HG03139 (cell line): ENCODE data around the gene COL23A1.
"Not testable (repeated sequence)": the region's sequence is repeated elsewhere in the genome, so short reads cannot be mapped to it uniquely, and the experiment has no call there.

Source experiments
- ATAC-seq: cut with Tn5 transposase; IDR thresholded peaks from one replicate; pipeline ENCODE4 v1.9.1; 2021; ENCODE audit not compliant: unreplicated experiment

The COL23A1 gene

DNA sequence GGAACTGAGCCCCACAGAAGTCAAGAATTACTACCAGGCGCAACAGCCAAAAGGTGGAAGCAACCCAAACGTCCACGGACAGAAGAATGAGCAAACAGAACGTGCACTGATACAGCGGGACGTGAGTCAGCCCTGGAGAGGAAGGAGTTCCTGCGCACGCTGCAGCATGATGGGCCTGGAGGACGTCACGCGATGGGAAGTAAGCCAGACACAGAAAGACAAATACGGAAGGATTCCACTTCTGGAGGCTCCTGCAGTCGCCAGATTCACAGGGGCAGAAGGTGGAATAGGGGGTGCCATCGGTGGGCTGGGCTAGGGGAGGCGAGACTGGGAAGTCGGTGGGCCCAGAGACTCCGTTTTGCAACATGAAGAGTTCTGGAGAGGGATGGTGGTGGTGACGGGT, 277.3 kb downstream of the COL23A1 start:
- no peak for ATAC-seq

DNA sequence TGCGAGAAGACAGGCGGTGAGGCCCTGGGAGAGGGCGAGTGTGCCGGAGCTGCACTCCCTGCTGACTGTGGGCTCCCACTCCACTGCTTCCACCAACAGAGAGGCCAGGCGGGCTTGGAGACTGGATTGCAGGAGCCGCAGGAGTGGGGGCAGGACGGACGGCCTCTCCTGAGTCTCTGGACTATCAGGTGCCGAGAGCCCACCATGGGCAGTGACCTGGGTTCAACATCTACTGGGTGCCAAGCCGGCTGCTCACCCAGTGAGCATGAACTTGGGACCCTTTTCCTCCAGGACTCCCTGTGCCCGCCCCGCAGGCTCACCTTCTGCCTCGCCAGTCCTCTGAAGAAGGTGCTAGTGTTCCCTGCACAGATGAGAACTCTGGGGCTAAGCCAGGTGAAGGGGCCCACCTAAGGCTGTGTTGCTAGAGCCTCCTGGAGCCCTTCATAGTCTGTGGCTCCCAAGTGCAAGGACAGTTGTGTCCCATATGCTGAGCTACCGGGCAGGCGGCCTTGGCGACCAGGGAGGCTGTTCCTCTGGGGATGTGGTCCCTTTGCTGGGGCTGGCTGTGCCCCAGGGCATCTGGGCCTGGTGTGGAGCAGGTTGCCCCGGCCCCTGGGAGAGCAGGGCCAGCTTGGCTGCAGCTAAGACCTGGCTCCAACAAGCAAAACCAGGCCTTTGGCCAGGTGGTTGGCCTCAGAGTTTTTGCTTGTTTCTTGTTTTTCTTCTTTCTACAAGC, 279.9 kb downstream of the COL23A1 start:
- no peak for ATAC-seq

DNA sequence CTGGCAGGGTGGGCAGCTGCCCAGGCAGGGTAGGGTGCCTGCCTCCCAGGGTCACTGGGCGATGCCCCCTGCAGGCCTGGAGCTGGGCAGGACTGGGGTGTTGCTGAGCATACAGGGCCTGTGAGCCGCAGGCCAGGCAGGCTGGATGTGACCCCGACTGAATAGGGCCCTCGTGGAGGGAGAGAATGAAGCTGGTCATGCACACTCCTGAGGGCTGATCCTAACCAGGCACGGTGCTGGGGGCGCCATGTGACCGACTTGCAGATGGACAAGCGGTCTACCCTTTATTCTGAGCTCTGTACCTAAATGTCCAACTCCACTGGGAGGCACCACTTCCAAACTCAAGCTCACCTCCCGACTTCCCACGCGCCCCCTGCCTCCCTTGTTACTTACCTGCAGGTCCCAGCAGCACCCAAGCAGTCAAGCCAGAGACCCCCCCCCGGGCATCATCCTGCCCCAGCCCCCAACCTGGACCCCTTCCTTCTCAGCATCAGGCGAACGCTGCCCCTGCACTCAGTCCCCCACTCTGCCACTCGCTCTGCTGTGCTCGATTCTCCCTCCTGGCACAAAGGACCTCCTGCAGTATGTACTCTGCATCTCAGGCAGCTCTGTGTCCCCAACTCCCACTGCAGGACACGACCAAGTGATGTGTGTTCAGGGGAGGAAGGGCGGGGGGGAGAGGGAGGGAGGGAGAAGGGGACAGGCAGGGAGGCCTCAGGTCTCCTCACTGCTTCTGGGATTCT, 280.8 kb downstream of the COL23A1 start:
- ATAC-seq = no peak

DNA sequence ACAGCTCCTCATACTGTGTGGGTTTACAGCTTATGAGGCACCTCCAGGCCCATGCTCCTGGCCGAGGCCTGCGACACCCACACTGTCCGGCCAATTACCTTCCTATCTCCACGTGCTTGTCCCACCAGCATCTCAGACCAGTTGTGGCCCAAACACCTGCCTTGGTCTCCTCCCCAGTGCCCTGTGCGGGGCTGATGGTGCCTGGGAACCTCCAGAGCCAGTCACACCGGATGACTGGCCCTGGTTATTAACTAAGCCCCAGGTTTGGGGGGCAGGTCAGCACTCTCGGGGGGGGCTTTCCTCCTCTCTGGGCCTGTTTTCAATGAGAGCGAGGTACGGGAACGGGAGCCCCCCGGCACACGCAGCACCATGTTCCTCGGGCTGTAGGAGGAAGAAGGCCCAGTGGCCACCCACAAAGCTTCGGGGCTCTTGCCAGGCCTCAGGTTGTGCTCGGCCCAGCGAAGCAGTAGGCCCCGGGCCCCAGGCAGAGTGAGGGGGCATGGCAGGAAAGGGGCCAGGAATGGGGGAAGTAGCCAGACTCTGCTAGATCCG, 281.6 kb downstream of the COL23A1 start:
- ATAC-seq = no peak

DNA sequence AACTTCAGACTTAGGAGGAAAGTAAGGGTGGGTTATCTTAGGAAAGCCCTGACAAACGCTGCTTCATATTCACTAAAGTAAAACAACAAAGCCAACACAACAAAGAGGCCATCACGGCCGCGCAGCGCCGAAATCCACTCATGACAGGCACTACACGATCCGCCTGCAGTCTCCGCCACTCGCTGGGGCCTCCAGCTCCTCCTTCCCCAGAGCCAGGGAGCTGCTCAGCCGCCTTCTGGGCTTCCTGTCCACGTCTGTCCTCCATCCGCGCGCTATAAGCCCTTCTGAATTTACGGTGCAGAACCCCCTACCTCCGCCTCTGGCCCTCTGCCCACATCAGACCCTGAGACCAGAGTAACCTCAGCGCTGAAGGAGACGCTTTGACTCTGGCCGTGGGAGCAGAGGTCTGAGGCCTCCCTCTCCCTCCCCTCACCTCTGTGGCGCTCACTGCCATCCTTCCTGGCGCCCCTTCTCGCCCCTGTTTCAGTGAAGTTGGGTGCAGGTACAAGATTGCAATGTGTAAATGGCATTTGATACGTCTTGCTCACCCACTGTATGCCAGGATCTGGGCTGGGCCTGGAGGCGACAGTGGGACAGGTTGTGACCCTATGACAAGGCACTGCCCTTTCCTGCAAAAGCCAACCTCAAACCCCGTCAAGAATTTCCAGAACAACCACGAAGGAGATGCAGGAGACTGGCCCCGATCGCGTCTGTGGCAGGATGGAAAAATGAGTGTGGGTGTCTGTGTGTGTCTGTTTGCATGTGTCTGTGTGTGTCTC, 282.7 kb downstream of the COL23A1 start:
- no peak for ATAC-seq

DNA sequence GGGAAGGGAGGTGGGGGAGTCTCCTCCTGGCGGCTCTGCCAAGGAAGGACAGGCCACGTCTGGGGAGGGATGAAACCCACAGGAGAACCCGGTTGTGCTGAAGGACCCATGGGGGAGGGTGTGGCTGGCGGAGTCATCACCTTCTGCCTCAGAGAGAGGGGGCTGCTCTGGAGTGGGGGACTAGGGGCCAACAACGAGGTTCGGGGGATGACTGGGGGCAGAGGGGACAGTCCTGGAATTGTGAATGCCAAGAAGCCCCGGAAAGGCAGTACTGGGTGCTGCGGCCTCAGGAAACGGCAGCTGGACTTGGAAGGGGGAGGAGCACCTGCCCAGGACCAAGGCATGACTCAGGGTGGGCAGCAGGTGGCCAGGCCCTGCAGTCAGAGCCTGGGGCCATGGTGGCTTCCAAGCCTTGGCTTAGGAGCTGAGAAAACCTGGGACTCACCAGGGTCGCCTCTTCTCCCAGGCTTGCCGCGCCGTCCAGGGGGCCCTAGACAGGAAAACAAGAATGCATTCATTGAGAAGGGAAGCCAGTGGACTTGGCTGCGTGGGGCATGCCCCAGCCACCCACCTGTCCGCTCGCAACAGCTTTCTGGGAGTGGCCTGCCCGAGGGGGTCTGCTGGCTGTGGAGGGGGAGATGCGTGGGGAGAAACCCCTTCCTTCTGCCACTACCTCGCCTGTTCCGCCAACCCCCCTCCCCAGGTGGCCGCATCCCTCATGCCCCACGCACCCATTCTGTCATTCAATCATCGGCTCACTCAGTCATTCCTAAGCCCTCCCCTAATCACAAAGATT, 283.6 kb downstream of the COL23A1 start:
- no peak for ATAC-seq

DNA sequence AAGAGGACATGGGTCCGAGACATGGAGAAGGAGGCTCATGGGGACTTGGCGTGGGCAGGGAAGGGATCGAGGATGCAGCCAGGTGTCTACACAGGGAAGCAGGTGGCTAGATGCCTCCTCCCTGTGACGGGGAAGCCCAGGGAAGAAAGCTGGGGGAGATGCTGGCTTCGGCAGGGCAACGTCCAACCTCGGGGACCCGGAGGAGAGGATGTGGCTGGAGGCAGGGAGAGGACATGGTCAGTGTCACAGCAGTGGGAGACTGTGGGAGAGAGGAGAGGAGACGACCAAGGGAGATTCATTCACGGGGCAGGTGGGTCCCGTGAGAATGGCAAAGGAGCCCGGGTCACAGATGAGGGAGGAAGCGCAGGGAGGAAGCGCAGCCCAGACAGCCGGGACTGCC, 284.4 kb downstream of the COL23A1 start:
- no peak for ATAC-seq

DNA sequence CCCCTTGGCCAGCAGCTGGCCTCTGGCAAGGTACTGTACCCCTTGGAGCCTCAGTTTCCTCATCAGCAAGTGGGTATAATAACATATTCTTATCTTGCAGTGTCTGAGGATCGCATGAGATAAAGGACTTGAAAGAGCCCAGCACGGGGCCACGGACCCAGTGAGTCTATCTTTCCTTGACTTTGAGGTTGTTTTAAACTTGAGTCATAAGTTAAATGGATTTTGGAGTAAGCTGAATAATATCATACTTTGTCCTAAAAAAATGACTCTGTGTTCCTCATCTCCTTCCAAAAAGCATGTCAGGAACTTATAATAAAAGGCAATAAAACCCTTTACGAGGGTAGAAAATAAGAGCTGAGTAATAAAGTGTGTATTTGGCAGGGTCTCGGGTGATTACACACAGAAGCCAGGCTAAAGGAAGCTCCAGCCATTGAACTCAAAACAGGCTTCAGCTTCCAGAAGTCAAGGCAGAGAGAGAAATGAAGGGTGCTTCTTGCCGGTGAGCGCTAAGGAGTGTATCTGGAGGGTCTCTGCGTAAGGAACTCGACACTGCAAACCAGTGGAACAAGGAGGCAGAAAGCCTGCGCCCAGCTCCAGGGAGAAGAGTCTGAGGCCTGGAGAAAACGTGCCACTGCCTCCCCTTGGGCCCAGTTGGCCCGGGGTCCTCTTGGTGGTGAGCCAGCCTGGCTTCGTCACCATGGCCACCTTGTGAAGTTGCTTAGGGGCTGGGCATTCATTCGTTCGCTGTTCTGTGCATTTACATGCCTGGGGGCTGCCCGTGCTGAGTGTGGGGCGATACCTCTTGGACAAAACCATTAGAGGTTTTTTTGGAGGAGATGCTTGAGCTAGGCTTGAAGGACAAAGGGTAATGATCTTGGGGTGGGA, 285.2 kb downstream of the COL23A1 start:
- no peak for ATAC-seq

DNA sequence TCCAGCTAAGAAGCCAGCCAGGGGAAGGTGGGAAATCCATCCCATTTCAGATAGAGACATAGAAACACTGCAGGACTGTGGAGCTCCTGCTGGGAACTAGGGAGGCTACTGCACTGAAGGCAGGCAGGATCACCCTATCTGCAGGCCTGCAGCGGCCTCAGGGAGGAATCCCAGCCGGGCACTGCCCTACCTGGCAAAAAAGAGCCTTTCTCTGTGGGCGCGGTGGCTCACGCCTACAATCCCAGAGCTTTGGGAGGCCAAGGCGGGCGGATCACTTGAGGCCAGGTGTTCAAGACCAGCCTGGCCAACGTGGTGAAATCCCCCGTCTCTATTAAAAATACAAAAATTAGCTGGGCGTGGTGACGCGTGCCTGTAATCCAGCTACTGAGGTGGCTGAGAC, 286.2 kb downstream of the COL23A1 start:
- no peak for ATAC-seq

DNA sequence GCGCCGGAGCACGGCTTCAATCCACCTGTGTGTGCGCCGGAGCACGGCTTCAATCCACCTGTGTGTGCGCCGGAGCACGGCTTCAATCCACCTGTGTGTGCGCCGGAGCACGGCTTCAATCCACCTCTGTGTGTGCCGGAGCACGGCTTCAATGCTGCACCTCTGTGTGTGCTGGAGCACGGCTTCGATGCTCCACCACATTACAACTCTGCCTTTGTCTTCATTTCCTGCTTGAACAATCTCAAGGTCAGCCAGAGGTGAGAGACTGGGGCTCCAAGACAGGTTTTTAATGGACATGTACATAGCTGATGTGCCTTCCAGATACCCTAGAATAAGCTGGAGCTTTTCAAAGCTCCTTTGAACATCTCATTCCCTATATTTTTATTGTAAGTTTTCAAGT, 287.9 kb downstream of the COL23A1 start:
- ATAC-seq = not testable (repeated sequence)

DNA sequence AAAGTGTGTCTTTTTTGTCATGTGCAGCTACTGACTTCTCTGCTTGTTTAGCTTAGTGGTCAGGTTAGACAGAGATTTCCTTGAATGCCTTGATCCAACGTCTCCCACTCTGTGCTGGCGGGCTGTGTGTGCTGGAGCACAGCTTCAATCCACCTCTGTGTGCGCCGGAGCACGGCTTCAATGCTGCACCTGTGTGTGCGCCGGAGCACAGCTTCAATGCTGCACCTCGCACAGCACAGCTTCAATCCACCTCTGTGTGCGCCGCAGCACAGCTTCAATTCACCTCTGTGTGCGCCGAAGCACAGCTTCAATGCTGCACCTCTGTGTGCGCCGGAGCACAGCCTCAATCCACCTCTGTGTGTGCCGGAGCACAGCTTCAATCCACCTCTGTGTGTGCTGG, 288.6 kb downstream of the COL23A1 start:
- no peak for ATAC-seq

DNA sequence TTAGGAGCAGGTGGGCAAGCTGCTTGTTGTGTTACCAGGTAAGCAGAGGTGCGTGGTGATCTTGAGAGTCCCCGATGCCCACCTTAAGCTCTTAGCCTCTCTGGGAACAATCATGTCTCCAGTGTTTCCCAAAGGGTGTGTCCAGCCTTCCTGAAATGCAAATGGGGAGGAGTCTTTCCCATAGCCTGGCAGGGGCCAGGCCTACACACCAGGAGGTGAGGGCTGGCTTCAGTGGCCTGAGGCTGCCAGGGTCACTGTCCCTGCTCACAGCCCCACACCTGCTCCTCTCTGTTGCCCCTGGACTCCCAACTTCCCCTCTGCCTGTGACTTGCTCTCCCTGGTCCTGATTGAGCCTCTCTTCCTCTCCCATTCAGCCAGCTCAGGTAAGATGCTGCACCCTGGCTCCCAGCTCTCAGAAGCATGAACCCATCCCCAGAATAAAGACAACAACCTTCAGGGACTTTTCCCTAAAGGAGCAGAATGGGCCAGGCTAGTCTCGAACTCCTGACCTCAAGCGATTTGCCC, 291.8 kb downstream of the COL23A1 start:
- no peak for ATAC-seq

DNA sequence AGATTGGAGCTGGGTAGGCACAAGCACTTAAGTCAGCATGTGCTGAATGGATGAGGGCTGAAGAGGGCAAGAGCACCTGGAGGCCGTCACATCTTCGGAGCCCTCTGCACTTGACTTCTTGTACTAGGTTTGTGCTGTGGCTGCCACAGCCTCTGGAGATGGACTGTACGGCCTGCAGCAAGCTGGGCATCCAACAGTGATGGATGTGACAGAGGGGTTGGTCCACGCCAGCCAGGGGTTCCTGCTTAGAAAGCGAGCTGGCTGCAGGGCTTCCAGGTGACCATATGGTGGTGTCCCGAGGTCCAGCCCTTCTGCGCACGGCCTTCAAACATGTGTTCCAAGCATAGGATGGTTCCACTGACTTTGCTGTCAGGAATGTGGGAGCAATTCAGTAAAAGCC, 292.4 kb downstream of the COL23A1 start:
- no peak for ATAC-seq

DNA sequence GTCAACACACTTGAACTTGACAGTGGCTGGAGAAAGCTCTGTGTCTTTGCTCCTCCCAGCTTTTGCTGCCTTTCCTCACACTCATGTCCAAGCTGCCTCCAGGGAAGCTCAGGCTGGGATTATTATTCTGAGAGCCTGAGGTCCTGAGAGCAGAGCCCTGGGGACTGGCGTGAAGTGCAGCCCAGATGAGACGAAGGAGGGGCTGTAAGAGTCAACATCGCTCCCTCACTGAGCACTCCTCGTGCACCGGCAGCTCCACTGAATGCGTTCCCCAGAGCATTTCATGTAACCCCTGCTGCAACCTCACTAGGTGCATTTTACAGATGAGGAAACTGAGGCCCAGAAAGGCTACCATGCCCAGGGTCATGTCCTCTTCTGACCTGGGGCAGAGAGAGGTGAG, 294.1 kb downstream of the COL23A1 start:
- no peak for ATAC-seq

DNA sequence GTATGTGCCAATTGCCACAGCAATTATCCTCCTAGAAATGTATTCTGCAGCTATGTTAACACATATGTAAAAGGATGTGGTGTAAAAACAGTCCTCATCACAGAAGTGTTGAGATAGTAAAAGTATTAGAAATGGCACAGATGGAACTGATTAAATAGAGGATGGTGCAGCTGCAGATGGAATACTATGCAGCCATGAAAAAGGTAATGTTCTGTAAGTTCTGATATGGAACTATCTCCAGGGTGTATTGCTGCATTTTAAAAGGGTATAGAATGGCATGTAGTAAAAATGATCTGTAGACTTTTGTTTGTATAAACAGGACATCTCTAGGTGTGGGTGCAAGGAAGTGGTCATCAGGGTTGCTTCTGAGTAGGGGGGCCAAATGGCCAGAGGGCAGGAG, 294.6 kb downstream of the COL23A1 start:
- ATAC-seq = no peak

DNA sequence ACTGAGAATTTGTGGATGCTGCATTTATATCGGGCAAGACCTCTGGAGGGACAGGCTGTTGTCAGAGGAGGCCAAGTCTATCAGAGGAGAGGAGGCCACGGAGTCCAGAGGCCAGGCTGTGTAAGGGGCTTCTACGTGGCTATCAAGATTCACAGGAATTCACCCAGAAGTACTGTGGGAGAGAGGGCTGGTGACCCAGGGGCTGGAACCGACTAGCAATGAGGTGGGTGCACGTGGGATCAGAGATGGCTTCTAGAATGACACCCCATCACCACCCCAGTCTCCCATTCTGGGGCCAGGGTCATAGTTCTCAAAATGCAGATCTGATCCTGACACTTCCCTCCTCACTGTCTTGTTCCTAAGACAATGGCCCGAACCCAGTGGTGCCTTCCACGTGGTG, 296.4 kb downstream of the COL23A1 start:
- no peak for ATAC-seq

DNA sequence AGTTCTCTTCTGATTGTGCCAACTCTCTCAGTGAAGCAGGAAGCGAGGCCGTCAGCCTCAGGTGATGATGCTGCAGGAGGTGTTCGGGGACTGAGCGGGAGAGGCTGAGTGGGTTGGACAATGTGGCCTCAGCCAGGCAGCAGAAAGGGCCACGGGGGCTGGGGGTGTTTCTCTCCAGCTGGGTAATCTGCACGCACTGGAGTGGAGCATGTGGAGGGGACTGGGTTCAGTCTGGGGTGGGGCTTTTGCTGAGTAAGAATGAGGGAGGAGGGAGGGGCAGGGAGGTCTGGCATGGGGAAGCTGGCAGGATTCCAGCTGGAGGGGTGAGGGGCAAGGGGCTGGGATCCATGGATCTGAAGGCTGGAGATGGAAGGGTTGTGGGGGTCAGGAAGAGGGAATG, 296.8 kb downstream of the COL23A1 start:
- ATAC-seq = no peak

DNA sequence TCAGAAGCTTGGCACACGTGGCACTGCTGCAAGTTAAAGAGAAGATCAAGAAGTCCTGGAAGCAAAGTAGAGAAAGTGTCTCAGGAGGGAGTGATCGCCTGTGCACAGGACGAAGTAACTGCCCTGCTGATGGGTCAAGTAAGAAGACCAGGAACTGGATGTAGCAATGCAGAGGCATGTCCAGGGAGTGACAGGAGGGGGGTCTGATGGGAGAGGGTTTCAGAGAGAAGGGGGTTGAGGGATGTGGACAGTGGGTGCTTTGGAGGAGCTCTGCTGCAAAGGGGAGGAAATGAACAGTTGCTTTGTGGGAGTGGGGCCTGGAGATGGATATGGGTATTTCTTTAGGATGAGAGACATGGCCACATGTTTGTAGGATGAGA, 297.4 kb downstream of the COL23A1 start:
- ATAC-seq = no peak

DNA sequence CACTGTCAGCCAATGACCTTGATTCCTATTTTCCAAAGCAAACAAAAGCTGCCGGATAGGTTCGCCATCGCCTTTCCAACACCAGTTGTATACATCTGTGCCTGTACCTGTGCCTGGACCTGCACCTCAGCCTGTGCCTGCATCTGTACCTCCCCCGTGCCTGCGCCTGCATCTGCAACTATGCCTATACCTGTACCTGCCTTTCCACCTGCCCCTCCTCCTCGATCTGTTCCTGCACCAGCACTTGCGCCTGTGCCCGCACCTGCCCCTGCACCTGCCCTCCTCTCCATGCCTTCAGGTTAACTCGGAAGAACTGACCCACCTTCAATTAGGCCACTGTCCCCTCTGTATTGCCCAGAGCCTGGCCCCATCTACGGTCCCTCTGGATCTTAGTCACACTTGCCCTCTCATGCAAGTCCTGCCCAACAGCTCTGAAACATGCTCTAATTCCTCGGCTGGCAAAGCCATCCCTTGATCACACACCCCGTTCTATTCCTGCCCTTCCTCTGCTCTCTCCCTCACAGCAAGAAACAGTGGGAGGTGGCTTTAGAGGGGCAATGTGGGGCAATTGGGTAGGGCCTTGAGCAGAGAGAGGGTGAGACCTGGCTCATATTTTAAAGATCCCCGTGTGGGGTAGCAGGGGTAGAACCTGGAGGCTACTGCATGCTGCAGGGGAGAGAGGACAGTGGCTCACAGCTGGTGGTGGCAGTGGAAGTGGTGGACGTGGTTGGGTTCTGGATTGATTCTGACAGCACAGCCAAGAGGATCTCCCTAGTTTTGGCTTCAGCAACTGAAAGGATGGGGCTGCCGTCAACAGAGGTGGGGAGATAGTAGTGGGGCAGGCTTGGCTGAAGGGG, 298.0 kb downstream of the COL23A1 start:
- no peak for ATAC-seq
